Amygdala (tissue), 56 donors: ENCODE results near the gene FAM181B.

Experiments used
- DNase-seq, 56 donors: peaks; one replicate each; lab custom pipeline; 2025; lab: John Stamatoyannopoulos, UW

Gene FAM181B

DNA sequence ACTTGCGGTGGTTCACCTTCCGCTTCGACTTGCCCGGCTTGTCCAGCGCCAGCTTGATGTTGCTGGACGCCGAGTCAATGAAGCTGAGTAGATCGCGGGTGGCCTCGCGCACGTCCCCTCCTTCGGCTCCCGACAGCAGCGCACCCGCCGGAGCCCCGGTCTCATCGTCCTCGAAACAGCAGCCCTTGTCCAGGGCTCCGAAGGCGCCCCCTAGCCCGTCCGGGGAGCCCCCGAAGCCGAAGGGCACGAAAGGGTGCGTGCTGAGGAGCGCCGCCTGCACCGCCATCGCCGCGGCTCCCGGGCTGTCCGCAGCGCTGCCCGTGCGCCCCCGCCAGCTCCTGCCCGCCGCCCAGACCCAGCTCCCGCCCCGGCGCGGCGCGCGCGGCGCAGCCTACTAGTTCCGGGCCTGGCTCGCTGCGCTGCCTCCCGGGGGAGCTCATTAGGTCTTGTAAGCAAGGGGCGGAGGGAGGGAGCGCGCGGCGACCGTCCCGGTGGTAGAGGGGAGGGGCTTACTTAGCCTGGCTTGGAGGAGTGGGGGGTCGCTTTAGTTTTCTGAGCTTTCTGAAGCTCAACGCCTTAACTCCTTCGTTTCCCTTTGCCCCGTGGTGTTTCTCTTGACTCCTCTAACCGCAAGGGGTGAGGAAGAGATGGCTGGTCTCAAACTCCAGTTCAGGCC is at the start of gene FAM181B:
FAM181B (minus strand) TSS at position 421 of the 676 bp plus-strand sequence; CDS start at position 286, 135 bp downstream.
- DNase-seq, result peak in 53 of 56 donors; percentile 22 to 87 (median 70)

GRCh38 chr11:82782825-82783374 is 49.2 kb upstream of the FAM181B start:
- no peak for DNase-seq

GRCh38 chr11:82778776-82779175 is 45.1 kb upstream of the FAM181B start:
- DNase-seq, result no peak

DNA sequence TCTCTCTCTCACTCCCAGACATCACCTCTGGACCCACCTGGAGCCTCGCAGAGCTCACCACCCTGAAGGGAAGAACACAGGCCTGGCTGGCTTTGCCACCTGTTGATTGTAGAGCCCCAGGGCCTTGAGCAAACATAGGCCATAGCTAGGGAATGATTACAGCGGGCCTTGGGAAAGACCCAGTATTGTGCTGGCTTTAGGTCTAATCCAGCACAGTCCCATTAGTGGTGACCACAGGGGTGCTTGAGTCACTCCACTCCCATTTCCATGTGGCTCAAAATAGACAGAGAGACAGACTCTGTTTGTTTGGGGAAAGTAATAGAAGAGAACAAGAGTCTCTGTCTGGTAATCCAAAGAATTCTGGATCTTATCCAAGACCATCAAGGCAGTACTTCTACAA is 42.7 kb upstream of the FAM181B start:
- no peak for DNase-seq

- peak in 8 of 56 donors; percentile 5 to 54 (median 11) for DNase-seq
These were observed 42.2 kb upstream of the FAM181B start for GRCh38 chr11:82775736-82776346.

- DNase-seq, result no peak
These were observed 41.6 kb upstream of the FAM181B start for GRCh38 chr11:82775218-82775617.

GRCh38 chr11:82771781-82772180 is 38.1 kb upstream of the FAM181B start:
- no peak for DNase-seq

DNA sequence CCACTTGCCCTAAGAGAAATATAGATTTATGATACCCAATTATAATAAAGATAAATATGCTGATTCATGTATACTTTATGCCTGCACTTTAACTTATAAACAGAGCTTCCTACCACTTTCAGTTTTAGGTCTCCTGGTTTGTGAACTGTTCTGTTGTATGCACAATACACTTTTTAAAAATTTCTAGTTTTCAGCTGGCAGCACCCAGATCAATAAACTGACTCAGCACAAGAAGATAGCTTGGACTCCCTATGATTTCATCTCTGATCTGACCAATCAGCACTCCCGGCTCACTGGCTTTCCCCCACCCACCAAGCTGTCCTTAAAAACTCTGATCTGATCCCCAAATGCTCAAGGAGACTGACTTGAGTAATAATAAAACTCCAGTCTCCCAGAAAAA is 33.5 kb upstream of the FAM181B start:
- DNase-seq, result no peak

DNA sequence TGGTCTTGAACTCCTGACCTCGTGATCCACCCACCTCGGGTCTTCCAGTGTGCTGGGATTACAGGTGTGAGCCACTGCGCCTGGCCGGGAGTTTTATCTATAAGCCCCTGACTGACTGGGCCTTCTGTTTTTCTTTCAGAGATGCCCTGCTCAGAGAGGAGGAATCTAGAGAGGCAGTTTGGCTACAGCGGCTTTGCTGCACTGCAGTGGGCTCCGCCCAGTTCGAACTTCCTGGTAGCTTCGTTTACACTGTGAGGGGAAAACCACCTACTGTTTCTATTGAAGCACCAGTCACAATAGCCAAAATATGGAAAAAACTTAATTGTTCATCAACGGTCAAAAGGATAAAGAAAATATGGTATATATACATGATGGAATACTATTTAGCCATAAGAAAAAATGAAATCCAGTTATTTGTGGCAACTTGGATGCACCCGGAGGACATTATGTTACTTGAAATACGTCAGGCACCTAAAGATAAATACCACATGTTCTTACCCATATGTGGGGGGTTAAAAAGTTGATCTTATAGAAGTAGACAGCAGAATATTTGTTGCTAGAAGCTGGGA is 31.9 kb upstream of the FAM181B start:
- no peak for DNase-seq

GRCh38 chr11:82763167-82763566 is 29.5 kb upstream of the FAM181B start:
- no peak for DNase-seq

- DNase-seq, result no peak
These were observed 26.0 kb upstream of the FAM181B start for GRCh38 chr11:82759649-82760048.

- DNase-seq, result no peak
These were observed 24.1 kb upstream of the FAM181B start for GRCh38 chr11:82757660-82758357.

DNA sequence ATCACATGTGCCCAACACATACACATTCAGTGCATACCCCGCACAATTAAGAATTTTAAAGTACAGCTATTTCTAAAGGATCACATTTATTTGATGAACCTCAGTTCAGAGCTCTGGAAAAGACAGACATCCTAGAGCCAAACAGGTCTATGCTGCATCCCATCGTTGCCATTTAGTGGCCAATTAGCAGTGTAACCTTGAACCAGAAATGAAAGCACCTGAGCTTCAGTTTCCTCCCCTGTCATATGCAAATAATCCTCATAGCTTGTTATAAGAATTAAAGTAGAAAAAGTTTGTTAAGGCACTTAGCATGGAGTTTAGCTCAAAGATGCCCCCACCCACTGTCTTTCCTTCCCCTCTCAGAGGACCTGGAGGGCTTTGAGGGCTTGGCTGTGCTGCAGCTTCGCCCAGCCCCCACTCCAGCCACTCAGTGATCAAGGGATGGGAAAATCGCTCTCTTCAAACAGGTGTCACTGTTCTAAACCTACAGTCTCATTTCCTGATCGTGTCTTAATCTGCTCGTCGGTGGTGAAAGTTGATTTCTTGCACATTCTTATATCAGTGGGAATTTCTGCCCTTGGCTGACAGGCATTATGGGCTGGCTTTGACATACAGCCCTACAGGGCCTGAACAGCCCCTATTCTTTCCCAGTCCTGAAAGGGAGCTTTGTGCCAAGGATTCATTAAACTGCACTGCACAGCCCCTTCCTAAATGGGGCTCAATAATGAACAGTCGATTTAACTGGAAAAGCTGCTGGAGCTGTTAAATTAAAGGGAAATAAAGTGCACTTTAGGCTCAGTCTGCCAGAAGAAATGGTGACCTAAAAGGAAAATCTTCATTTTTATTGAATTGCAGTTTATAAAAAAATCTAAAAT is 23.3 kb upstream of the FAM181B start:
- peak in 43 of 56 donors; percentile 9 to 83 (median 43) for DNase-seq

- DNase-seq, result no peak
These were observed 20.7 kb upstream of the FAM181B start for GRCh38 chr11:82754410-82754809.

- DNase-seq, result peak in 1 of 56 donors; percentile 5
These were observed 20.3 kb upstream of the FAM181B start for GRCh38 chr11:82753921-82754320.

- DNase-seq, result no peak
These were observed 19.1 kb upstream of the FAM181B start for GRCh38 chr11:82752801-82753200.

DNA sequence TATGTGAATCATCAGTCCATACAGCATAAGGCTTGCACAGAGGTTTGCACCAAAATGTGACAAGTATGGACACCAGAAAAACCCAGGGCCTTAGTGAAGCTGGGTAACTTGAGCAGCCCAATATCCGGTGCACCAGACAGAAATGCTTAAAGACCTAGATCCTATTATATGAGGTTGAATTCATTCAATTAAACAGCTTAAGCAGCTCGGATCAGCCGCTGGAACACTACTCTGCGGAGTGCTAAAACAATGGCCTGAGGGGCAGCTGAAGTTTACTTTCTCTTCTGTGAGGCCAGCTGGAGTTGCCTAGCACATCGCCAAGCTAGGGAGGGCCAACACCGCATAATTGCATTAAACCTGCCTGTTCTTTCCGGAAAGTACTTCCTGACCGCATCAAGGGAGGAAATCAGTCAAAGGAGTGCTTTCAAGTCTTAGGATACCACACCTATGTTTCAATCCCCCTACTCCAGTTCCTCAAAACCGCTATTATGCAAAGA is 17.0 kb upstream of the FAM181B start:
- peak in 8 of 56 donors; percentile 2 to 46 (median 17) for DNase-seq

DNA sequence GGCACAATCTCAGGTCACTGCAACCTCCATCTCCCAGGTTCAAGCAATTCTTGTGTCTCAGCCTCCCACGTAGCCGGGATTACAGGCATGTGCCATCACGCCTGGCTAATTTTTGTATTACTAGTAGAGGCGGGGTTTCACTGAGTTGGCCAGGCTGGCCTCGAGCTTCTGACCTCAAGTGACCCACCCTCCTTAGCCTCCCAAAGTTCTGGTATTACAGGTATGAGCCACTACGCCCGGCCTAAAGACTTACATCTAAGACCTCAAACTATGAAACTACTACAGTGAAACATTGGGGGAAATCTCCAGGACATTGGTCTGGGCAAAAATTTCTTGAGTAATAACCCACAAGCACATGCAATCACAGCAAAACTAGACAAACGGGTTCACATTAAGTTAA is 13.8 kb upstream of the FAM181B start:
- no peak for DNase-seq

DNA sequence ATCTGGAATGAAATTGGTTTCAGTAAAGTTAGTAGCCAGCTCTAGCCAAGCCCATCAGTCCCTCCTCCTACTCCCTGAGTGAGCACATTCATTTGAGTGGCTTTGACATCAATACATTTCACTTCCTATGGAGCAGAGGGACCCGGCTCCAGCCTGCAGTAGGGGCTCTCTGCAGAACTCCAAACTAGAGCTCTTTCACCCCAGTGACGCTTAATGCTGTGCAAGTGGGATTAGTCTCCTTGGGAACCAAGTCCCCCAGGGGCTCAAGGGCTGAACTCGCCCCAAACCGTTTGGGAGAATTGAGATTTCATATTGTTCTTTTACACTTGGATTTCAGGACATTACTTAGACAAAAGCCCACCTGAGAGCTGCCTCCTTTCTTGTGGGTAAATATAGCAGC is 4.4 kb upstream of the FAM181B start:
- DNase-seq, result no peak

DNA sequence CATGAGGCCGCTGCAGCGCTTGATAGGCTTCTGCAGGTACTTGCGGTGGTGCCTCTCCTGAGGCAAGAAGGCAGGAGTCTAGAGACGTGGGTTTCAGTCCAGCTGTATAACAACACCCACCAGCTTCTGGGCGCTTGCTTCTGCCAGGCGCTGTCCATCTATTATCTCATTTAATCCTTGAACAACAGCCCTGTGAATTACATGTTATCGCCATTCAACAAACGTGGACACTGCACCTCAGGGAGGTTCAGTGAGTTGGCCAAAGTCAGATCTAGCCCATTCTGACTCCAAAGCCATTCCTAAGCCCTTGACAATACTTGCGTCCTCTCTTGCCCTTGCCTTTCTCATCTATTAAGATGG is 436 bp upstream of the FAM181B start:
- peak in 1 of 56 donors; percentile 39 for DNase-seq
